Measurements from ENCODE around the gene TEX38.
"Not testable (repeated sequence)": the region's sequence is repeated elsewhere in the genome, so short reads cannot be mapped to it uniquely, and the experiment has no call there.

The TEX38 gene

DNA sequence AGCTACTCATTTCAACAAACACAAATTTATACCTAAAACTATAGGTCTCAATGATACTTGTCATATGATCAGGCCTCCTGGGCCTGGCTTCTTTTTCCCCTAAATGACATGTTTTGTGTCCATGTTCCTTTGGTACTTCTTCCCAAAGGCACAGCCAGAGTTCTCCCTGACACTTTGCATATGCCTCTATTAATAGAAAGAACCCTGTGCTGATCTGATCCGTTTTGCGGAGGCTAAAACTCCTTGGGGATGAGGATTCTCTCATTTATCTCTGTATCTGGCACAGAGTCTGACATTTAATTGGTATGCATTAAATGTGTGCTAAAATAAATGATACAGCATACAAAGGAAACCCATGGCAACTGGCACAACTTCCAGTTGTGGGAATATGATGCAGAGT lies 15.0 kb upstream of the TEX38 start:
- no peak for DNase-seq

DNA sequence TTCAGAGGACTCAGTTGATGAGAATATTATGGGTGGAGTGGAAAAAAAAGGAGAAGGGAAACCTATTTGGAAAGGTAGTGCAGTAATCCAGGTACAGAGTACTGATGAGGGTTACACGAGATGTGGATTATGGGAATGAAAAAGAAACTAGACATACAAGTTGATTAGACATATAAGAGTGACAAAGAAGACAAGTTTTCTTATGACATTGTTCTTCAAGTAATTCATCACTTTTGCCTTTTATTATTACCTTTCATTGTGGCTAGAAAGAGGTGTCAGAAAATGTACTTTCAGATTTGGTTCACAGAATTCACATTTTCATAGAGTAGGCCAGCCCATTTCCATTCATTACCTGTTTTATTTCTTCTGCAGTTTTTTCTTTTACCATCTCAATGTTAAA lies 13.9 kb upstream of the TEX38 start:
- DNase-seq, result no peak

DNA sequence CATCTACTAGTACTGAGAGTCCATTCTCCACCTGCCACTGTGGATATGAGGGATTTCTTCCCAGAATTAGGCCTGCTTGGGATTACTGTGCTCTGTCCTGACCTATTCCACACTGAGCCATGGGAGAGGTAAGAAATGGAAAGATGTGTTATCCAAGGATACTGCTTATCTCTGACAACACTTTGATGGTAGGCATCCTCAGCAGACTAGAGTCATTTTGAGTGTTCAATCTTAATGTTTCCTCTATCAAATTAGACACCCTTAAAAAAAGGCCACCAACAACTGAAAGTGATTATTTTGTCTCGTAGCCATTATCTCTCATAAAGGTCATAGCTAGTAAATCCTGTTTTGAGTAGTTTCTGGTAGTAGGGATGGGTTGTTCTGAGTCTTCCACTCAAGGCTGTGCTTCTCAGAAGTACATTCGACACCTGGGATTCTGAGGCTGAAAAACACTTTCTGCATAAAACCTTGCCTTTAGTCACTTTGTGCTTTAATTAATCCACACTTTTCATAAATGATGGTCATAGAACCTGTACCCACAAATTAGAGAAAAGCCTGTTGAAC lies 12.3 kb upstream of the TEX38 start:
- no peak for DNase-seq

DNA sequence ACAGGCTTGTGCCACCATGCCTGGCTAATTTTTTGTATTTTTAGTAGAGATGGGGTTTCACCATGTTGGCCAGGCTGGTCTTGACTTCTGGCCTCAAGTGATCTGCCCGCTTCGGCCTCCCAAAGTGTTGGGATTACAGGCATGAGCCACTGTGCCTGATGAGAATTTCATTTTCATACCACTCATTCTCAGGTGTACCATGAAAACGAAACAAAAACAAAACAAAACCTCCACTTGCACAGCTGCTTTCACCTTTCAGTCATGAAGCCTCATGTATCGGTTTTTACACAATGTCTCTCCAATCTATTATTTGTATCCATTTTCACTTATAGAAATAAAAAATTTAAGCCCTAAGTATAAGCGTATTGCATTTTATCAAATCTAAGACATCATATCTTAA lies 11.5 kb upstream of the TEX38 start:
- DNase-seq, result not testable (repeated sequence)

DNA sequence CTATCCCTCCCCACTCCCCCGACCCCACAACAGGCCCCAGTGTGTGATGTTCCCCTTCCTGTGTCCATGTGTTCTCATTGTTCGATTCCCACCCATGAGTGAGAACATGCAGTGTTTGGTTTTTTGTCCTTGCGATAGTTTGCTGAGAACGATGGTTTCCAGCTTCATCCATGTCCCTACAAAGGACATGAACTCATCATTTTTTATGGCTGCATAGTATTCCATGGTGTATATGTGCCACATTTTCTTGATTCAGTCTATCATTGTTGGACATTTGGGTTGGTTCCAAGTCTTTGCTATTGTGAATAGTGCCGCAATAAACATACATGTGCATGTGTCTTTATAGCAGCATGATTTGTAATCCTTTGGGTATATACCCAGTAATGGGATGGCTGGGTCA lies 8.7 kb upstream of the TEX38 start:
- not testable (repeated sequence) for DNase-seq

DNA sequence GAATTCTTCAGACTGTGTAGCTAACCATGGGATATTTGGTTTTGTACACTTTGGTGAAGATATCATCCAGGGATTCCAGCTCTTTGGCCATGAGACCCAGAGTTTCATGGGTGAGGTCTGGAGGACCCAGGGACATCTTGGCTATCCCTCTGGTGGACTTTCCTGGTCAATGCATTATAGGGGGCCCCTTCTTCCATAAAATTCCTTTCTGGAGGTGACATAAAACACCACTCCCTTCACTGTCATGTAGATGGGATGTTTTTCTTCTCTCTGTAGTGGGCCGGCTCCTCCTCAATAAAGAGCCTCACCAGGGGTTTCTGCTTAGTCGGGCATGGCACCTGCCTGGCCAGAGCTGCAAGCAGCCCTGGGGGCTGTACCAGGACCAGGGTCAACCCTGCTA lies 5.7 kb upstream of the TEX38 start:
- DNase-seq, result no peak

DNA sequence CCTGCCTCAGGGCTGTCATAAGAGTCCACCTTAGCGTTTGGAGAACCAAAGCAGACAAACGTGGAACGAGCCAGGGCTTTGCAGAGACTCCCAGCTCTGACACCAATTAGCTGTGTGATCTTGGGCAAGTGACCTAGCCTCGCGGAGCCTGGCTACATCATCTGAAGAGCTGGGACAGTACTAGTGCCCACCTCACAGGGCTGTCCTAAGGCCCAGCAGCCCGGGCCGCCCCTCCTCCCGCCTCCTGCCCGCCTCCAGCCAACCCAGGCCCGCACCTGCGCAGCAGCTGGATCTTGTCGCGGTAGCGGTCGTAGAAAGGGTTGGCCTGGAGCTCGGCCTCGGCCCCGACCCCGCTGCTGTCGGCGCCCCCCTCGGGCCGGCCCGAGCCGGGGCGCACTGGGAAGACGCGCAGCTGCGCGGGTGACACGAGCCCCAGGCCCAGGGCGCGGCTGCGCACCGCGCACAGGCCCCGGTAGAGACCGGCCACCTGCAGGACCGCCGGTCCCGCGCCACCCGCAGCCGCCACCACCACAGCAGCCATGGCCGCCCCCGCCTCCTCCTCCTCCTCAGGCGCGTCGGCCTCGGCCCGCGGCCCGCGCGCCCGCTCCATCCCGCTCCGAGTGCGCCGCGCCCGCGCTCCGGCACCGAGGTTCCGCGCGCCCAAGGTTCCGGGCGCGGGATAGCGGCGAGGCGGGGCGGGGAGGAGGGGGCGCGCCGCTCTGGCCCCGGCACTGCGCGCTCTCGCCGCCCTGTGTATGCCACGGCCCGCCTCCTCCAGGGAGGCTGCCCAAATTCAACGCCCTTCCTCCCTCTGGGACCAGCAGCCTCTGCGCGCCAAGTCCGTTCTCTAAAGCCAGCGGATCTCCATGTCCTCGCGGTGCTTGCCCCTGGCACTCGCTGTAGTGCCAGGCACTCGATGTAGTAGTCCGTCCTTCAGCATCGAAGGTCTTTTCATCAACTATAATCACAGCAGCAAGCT lies 3.6 kb upstream of the TEX38 start, which contains the start of gene ATPAF1:
TSS of gene ATPAF1 (minus strand) at position 583 of the 979 bp plus-strand sequence. CDS start at position 541, 42 bp downstream.
- peak; percentile 43 to 62 for DNase-seq

DNA sequence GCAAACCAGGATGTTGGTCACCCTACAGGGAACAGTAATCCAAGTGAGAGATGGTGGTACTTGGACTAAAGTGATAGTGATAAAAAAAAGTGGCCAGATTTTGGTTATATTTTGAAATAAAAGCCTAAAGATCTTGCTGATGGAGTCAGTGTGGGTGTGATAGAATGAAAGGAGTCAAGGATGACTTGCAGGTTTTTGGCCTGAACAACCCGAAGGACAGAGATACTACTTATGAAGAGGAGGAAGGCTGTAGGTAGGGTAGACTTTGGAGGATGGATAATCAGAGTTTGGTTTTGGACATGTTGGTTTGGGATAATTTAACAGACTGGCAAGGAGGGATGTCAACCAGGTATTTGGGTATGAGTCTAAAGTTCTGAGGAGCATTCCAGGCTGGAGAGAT lies 1.5 kb upstream of the TEX38 start:
- DNase-seq, result no peak

DNA sequence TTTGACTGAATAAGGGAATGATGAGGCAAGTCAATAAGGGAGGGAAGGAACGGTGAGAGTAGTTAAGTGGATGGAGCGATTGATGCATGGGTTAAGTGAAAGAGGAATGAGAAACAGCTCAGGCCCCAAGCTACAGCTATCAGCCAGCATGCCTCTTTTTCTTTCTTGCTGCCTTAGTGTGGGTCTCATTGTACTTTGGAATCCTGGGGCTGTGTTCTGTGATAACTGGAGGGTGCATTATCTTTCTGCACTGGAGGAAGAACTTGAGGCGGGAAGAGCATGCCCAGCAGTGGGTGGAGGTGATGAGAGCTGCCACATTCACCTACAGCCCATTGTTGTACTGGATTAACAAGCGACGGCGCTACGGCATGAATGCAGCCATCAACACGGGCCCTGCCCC lies 1.0 kb downstream of the TEX38 start:
- DNase-seq, result no peak

DNA sequence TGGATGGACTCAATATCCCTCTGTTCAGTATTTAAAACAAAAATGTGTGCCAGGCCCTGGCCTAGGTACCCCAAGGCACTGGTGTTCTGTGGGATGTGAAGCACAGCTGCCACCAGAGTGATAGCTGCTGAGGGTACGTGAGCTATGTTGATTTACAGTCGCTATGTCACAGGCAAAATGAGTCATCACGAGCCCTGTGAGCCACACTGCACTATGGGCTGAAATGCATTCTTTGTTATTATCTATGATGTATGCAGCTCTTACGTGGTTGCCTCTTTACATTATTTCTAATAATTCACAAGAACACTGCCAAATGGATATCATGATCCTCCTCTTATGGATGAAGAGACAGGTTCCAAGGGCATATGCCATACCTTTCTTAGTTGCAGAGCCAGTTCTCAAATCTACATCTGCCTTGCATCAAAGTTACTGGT lies 2.1 kb downstream of the TEX38 start:
- no peak for DNase-seq

DNA sequence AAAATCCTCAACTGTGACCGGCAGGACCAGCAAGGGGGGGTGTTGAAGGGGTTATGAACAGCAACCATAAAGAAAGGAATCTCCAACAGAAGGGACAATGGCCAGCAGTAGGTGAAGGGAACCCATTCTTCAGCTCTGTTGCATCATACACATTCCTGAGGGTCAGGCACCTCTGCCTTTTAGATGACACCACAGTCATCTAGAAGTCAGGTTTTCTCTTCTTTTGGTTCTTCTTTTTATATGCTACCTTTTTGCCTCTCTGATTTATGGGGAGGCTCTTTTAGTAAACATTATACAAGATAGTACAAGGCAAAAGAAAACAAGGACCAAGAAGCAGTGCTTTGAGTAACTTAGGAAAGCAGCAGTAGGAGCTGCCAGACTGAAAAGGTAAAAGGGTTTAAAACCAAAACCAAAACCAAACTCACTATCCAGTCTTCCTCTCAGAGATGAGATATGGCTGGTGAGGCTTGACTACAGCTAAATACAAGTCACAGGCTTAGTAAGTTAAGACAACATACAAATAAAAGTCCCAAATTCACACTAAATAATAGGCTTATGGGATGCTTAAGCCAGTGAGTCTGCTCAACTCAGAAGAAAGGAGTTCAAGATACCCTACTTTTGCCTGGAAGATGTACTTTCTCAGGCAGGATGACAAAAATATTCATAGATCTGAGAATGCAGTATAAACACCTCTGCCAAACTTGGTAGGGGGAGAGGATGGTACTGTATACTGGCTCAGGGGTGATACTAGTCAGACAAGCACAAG lies 4.1 kb downstream of the TEX38 start:
- DNase-seq, result no peak

DNA sequence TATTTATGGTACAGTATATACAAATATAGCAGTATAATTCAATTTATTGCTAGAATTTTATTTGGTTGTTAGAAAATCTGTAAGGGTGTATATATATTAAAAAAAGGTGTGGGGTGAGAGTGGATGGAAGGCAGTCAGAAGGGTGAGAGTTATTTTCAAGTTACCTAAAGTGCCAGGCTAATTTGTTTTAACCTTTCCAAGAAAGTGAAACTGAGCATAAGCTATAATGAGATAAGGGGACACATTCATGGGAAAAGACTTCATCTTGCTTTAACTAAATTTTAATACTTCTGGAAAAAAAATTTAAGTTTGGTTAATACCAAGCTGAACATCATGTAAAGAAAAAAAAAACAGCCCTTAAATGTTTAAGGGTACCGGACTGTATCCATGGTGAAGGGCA lies 4.9 kb downstream of the TEX38 start:
- no peak for DNase-seq

DNA sequence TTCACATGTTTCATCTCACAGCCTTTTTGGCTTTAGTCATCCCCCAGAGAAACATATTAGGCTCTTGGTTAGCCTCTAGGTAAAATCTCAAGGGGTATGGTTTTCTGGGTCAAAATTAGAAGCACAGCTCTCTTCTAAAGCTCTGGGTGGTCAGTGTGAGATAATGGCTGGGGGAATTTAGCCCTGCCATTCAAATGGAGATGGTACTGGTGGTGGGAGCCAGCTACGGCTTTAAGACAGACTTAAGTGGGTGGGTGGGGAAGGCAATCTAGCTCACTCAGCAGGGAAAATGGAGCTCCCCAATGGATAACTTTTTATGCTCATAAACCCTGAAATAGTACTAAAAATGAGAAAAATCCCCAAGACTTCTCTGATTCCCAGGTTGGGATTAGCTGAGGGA lies 5.7 kb downstream of the TEX38 start:
- DNase-seq, result no peak

DNA sequence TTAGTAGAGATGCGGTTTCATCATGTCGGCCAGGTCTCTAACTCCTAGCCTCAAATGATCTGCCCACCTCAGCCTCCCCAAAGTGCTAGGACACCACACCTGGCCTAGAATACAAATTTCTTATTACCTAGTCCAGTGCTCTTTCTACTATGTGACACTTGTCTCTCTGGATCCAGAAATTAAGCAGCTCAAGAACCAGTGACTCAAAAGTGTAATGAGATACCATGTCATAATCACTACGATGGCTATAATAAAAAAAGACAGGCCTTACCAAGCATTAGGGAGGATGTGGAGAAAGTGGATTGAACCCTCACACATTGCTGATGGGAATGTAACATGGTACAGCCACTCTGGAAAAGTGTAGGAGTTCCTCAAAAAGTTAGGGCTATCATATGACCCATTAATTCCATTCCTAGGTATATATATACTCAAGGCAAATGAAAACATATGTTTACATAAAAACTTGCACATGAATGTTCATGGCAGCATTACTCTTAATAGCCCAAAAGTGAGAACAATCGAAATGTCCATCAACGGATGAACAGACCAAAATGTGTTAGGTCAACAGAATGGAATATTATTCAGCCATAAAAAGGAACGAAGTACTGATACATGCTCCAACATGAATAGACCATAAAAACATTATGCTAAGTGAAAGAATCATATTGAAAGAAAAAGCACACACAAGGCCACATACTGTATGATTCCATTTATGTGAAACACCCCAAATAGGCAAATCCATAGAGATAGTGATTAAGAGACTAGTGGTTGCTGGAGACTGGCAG lies 8.3 kb downstream of the TEX38 start:
- no peak for DNase-seq

DNA sequence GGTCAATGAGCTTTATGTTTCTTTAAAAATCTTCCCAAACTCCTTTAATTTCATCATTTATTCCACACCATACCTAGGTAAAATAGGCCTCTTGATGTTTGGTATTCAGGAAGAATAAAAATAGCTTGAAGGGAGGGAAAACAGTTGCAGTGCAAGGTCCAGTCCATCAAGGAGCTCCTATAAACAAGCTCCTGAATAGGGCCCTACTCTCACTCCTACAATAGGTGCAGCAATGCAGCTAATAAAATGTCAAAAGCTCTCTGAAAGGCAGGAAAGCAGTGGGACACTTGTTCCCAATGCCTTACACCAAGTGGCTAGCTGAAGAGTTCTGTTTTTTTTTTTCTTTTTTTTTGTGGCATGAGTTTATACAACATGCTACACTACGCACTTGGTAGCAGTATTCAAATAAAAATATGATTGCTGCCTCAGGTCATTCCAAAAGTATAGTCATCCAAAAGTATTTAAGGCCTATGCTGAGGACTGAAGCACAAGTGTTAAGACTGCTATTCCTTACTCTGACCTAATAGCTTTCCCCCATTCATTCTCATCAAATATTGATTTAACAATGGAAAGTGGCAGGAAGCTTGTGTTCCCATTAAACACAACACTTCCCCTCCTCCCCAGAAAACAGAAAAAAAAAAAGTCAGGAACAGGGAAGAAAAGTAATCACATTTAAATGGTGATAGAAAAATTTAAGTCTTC lies 9.8 kb downstream of the TEX38 start:
- DNase-seq, result no peak

DNA sequence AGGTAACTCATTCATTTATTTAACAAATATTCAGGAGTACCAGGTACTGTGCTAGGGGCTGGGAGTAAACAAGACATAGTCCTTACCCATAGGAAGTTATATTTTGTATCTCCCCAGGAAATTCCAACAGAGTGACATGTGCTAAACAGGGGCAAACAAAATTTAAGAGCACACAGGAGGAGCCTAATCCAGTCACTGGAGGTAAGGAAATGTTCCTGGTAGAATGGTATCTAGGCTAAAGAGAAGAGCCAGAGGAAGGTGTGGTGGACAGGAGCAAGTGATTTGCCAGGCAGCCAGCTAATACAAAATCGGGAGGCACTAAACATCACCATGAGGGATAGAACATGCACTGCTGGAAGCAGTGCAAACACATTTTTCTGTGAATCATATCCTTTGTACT lies 10.4 kb downstream of the TEX38 start:
- DNase-seq, result no peak

DNA sequence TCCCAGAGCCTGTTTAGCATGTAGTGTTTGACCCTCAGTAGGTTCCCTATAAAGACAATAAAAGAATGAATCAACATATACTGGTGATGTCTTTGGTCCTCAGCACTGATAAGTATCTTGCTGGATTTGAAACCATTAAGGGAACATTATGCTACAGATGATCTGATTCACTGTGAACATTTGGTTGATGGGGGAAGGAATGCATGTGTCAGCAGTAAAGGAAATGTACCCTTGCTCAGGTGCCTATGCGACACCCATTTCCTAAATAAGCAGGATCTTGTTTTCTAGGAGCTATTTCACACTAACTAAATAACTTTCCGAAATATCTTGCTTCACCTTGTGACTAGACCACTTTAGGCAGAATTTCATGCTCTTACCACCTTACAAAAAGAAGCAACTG lies 13.0 kb downstream of the TEX38 start:
- DNase-seq, result no peak

DNA sequence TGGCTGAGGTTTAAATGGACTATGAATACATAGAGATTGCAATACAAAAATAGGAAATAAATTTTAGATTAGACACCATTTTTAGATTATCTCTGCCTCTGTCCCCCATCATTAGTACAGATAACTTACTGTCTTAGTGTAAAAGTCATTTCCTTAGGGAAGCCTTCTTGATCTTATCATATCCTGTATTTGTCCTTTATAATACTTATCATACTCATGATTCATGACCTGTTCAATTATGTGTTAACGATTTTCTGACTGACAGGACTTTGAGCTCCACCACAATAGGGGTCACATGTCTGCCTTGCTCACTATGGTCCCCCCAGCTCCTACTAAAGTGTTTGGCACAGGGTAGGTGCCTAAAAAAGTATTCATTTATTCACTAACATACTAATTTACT lies 14.6 kb downstream of the TEX38 start:
- no peak for DNase-seq

DNA sequence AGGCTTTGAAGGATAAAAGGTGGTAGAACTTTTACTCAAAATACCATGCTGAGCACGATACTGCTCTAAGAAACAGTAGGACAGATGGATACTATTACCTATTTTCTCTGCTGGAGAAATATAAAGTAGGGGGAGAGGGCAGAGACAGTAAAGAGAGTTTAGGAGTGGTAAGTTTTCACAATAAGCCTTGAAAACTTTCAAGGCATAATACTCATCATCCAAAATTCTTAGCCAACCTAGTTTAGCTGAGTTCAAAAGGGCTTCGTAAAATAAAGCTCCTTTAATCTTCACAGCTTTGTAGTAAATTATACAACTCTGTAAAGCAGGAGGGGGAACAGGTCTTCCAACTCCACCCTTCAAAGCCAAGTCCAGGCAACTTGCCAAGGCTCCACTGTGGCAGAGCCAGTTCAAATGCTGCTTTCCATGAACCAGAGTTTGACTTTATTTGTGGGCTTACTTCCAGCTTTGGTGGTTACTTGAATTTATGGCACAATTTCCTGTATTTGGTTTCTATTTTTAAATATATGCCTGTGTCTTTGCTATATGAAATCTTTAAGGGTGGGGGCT lies 15.5 kb downstream of the TEX38 start:
- DNase-seq, result no peak

DNA sequence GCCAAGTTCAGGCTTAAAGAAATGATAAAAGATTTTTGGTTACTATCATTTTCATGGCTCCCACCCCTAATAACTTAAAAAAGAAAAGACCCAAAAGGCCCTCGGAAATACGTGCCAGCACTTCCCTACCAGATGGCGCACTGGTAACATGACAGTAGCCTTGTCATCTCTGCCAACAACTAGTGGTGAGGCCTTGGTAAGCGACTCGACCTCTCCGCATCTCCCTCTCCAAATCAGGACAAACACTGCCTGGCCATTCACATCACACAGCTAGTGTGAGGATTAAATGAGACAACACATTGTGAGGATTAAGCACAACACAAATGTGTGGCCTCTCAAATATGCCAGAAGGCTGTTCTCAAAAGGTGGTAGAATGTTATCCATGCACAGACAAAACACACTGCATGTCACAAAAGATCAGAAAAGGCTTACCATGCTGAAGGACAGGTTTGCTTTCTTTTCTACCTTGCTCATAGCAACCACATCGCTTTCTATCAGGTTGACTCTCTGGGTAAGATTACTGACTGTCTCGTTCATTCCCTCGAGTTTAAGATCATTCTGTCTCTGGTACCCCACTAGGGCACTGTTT lies 16.4 kb downstream of the TEX38 start:
- DNase-seq, result no peak

DNA sequence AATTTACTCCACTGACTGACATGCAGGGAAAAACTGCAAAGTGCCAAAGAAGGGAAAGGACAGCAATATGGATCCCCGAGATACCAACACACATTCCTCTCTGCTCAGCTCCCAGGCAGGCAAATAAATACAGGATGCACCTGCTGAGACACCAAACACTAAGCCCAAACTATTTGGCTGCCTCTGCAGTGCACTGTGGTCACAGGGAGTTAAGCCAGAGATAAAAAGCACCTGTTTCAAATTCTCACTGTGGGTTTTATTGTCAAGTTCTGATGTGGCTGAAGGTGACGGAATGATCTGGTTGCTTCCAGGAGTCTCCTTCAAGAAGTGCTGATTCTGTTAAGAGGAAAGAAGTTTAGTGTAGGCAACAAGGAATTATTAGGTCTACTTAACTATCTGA lies 17.7 kb downstream of the TEX38 start:
- DNase-seq, result no peak

Measured in NCI-H1930 (cell line).